PC-9 (cell line): Measurements from ENCODE around the gene CHST15. TPM values are rescaled to one million over a fixed set of nuclear protein-coding genes. Genes with fewer than 3 reads are reported as not detected.

Experiments used
- BruUV-seq: library from RNA; stranded (reverse); fragments of 400-500 nt; replicated peaks from 2 replicates; lab custom pipeline; 2021; lab: Mats Ljungman, UMichigan
- CTCF ChIA-PET: fragments of 300-600 bp; sonication (Branson Sonifier 250); formaldehyde crosslinking; loops from one replicate; lab custom pipeline; 2022; ENCODE audit warnings: antibody characterized with exemption; lab: Charles Lee
- POLR2A ChIA-PET: fragments of 300-600 bp; sonication (Branson Sonifier 250); formaldehyde crosslinking; loops from one replicate; lab custom pipeline; 2022; ENCODE audit warnings: antibody characterized with exemption; ENCODE audit not compliant: unreplicated experiment; lab: Charles Lee
- DNase-seq, 2 experiments: peaks; one replicate each; pipeline versions ENCODE4 v3.0.0 to v3.0.0-alpha.2; 2015 to 2022; ENCODE audit warnings: mixed read lengths in 1 of 2
- H2AFZ ChIP-seq: fragments of 200-600 bp; sonication (generic); 2 replicates; pipeline ENCODE4 v1.8.1; 2017; ENCODE audit warnings: antibody characterized with exemption
- H3F3A ChIP-seq: fragments of 200-600 bp; sonication (generic); 2 replicates; pipeline ENCODE4 v1.8.1; 2017; ENCODE audit warnings: antibody characterized with exemption, mild to moderate bottlenecking, low read depth; ENCODE audit not compliant: insufficient read depth
- H3K27ac ChIP-seq: fragments of 200-600 bp; sonication (generic); 2 replicates; pipeline ENCODE4 v1.6.1; 2016; ENCODE audit warnings: mixed run types
- H3K27me3 ChIP-seq: fragments of 200-600 bp; sonication (generic); 2 replicates; pipeline ENCODE4 v1.6.1; 2016; ENCODE audit warnings: low read depth, mixed run types; ENCODE audit not compliant: insufficient read depth
- H3K36me3 ChIP-seq: fragments of 200-600 bp; sonication (generic); 2 replicates; pipeline ENCODE4 v1.6.1; 2016; ENCODE audit warnings: low read depth, mixed run types
- H3K4me1 ChIP-seq: fragments of 200-600 bp; sonication (generic); replicated peaks from 2 replicates; pipeline ENCODE4 v1.6.1; 2016; ENCODE audit warnings: mixed run types; ENCODE audit not compliant: insufficient read depth
- H3K4me2 ChIP-seq: fragments of 200-600 bp; sonication (generic); 2 replicates; pipeline ENCODE4 v1.6.1; 2017; ENCODE audit warnings: mixed run types
- H3K4me3 ChIP-seq: fragments of 200-600 bp; sonication (generic); 2 replicates; pipeline ENCODE4 v1.6.1; 2016; ENCODE audit warnings: mixed run types
- H3K79me2 ChIP-seq: fragments of 200-600 bp; sonication (generic); 2 replicates; pipeline ENCODE4 v1.6.1; 2017; ENCODE audit warnings: low read depth, mixed run types
- H3K9me2 ChIP-seq: fragments of 200-600 bp; sonication (generic); 2 replicates; pipeline ENCODE4 v1.8.1; 2017; ENCODE audit warnings: mild to moderate bottlenecking; ENCODE audit not compliant: insufficient read depth
- H3K9me3 ChIP-seq: fragments of 200-600 bp; sonication (generic); 2 replicates; pipeline ENCODE4 v1.8.1; 2016; ENCODE audit warnings: low read depth; ENCODE audit not compliant: insufficient read depth
- H4K20me1 ChIP-seq: fragments of 200-600 bp; sonication (generic); 2 replicates; pipeline ENCODE4 v1.8.1; 2017; ENCODE audit not compliant: insufficient read depth
- EZH2 ChIP-seq: fragments of 200-600 bp; sonication (generic); IDR thresholded peaks from 2 replicates; pipeline ENCODE4 v1.8.0; 2017; ENCODE audit warnings: antibody characterized with exemption, low read depth
- intact Hi-C: fragments of 100-400 bp; cut with micrococcal nuclease; formaldehyde crosslinking; loops from one replicate; pipeline ENCODE4 v1.10.0; 2022; ENCODE audit not compliant: unreplicated experiment
- total RNA-seq: library from RNA; stranded (reverse); gene quantifications from 2 replicates; pipeline ENCODE4 v1.2.3, GENCODE V29; 2021
- TF ChIP-seq, protein P1 (sequence below): fragments of 200-600 bp; sonication (generic); conservative IDR thresholded peaks from 2 replicates; pipeline ENCODE4 v1.6.1; 2017; ENCODE audit warnings: mixed run types, antibody characterized with exemption, mild to moderate bottlenecking, moderate library complexity

The CHST15 gene
- total RNA-seq, 1 experiment from 2014 or later: 24.6 TPM

DNA sequence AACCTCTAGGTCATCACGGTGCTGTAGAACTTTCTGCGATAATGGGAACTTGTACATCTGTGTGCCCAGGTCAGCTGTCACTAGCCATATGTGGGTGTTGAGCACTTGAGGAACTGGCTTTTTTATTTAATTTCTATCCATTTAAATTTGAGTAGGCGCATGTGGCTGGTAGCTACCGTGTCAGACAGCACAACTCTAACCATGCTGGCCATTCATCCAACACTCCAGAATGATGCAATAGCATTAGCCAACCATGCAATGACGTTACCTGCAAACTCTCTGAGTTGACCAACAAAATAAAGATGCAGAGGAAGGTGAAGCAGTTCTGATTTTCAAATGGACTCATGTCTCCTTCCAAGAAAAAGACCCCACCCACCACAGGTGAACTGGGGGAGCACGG, 24.4 kb upstream of the CHST15 start:
- H3K4me2 ChIP-seq: no peak overlapping the region
- no peaks in the 10 kb centered on the region for H4K20me1 ChIP-seq
- no peak overlapping the region for H3K27ac ChIP-seq
- no peaks in the 10 kb centered on the region for H3K4me1 ChIP-seq
- no peaks in the 10 kb centered on the region for H3K79me2 ChIP-seq
- ChIA-PET CTCF (no interaction called here), POLR2A (no interaction called here)
- TF ChIP-seq, protein P1, sequence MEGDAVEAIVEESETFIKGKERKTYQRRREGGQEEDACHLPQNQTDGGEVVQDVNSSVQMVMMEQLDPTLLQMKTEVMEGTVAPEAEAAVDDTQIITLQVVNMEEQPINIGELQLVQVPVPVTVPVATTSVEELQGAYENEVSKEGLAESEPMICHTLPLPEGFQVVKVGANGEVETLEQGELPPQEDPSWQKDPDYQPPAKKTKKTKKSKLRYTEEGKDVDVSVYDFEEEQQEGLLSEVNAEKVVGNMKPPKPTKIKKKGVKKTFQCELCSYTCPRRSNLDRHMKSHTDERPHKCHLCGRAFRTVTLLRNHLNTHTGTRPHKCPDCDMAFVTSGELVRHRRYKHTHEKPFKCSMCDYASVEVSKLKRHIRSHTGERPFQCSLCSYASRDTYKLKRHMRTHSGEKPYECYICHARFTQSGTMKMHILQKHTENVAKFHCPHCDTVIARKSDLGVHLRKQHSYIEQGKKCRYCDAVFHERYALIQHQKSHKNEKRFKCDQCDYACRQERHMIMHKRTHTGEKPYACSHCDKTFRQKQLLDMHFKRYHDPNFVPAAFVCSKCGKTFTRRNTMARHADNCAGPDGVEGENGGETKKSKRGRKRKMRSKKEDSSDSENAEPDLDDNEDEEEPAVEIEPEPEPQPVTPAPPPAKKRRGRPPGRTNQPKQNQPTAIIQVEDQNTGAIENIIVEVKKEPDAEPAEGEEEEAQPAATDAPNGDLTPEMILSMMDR: no peak
- no peak for TF ChIP-seq EZH2
- H3K4me3 ChIP-seq: no peak overlapping the region
- DNase-seq: no peak
- BruUV-seq: no TSS peak
- H2AFZ ChIP-seq: no peak overlapping the region
- no peaks in the 10 kb centered on the region for H3F3A ChIP-seq
- H3K36me3 ChIP-seq: no peaks in the 10 kb centered on the region
- no peaks in the 10 kb centered on the region for H3K9me3 ChIP-seq
- H3K27me3 ChIP-seq: no peaks in the 10 kb centered on the region
- intact Hi-C loops: no loop called here
- H3K9me2 ChIP-seq: no peaks in the 10 kb centered on the region

DNA sequence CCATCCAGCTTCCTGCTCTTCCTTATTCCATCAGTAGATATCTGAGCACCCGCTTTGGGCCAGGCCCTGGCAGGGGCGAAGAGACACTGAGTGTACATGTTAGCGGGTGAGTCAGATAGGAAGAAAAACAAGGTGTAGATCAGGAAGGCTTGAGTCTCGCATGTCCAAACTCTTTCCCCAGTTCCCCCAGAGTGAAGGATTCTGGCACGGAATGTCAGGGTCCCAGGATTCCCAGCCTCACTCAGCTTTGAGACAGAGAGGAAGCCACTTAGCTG, 24.1 kb upstream of the CHST15 start:
- Histone ChIP-seq H3K9me2 (no peaks in the 10 kb centered on the region), H3K36me3 (no peaks in the 10 kb centered on the region), H3K27ac (no peak overlapping the region), H3K4me1 (no peaks in the 10 kb centered on the region), H3K4me3 (no peak overlapping the region), H3K4me2 (no peak overlapping the region), H4K20me1 (no peaks in the 10 kb centered on the region), H2AFZ (no peak overlapping the region), H3K9me3 (no peaks in the 10 kb centered on the region), H3F3A (no peaks in the 10 kb centered on the region), H3K27me3 (no peaks in the 10 kb centered on the region), H3K79me2 (no peaks in the 10 kb centered on the region)
- intact Hi-C loops: no loop called here
- DNase-seq: no peak
- CTCF ChIA-PET: no interaction called here
- BruUV-seq: no TSS peak
- TF ChIP-seq, protein P1: no peak
- no peak for TF ChIP-seq EZH2
- POLR2A ChIA-PET: no interaction called here

DNA sequence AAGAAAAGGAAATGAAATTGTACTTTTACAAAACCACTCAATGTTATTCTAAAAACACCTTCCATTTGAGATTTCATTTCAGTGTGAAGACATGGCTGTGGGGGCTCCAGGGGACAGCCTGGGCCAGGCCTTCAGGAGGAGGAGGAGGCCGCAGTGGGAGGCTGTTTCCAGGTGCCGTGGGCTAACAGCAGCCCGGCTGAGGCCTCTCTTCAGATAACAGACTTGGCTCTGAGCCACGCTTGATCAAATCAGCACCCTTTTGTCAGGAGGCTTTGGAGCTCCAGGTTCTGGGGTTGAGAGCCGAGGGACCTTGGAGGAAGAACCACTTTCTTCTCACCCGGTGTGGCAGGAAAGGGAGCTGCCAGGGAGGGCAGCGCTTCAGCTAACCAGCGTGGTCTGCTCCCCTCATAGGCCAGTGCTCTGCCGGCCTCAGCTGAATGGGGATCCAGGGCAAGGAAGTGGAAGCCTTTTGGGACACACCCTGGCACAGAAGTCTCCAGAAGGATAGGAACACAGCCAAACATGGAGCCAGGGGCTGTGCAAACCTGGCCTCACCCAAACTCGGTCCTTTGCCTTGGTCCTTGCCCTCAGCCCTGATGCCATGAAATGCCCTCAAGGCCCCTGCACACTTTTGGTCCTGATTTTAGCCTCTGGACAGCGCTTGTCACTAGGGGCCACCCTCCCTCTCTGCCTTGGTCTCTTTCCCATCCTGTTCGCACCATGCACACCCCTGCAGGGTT, 23.5 kb upstream of the CHST15 start:
- H3K27ac ChIP-seq: no peak overlapping the region
- H3K79me2 ChIP-seq: no peaks in the 10 kb centered on the region
- H3K36me3 ChIP-seq: no peaks in the 10 kb centered on the region
- DNase-seq: no peak
- intact Hi-C loops: no loop called here
- no peak overlapping the region for H2AFZ ChIP-seq
- no peaks in the 10 kb centered on the region for H3K9me3 ChIP-seq
- POLR2A ChIA-PET: no interaction called here
- H3K9me2 ChIP-seq: no peaks in the 10 kb centered on the region
- no peaks in the 10 kb centered on the region for H3K27me3 ChIP-seq
- no TSS peak for BruUV-seq
- CTCF ChIA-PET: no interaction called here
- no peak overlapping the region for H3K4me2 ChIP-seq
- no peaks in the 10 kb centered on the region for H3F3A ChIP-seq
- TF ChIP-seq, protein P1: no peak
- no peak for TF ChIP-seq EZH2
- H3K4me3 ChIP-seq: no peak overlapping the region
- no peaks in the 10 kb centered on the region for H4K20me1 ChIP-seq
- H3K4me1 ChIP-seq: no peaks in the 10 kb centered on the region
